Urothelium cell line (cell line): ENCODE measurements around the gene FAAP100.
"Not testable (repeated sequence)": the region's sequence is repeated elsewhere in the genome, so short reads cannot be mapped to it uniquely, and the experiment has no call there.

Experiments used
- DNase-seq: peaks from one replicate; pipeline ENCODE4 v3.0.0; 2011; ENCODE audit warnings: low spot score, mixed read lengths
- FAIRE-seq: peaks from 2 replicates; lab custom pipeline; 2011; peaks lifted over from hg19 to GRCh38; lab: Jason Lieb, UNC

FAAP100 gene

DNA sequence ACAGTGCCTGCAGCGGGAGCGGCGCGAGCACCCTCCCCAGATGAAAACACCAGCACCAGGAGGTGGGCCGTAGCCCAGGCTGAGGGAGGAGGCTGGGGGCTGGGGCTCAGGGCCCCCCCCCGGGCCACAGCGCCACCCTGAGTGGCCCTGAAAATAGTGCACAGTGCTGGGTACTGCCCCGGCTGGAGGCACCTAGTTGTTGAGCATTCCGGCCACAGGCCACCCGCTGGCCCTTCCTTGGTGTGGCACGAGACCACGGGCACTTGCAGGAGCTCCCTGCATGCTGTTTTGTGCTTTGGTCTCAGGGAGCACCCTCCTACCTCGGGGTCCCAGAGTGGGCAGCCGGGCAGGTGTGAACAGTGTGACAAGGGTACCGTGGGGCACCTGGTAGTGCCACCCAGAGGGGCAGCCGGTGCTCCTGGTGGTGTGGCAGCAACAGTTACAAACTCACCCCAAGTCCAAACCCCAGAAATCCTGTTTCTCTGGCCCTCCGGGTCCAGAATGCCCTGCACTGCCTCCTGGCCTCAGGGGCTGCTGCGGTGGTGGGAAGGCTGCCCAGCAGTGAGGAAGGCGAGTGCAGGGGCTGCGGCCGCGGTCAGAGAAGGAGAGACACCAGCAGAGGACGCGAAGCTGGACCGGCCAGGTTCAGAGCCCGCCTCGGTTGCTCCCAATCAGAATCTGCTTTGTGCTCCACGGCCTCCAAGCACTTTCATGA, 12.0 kb downstream of the FAAP100 start:
- DNase-seq, result no peak
- FAIRE-seq, result peak; percentile 48

DNA sequence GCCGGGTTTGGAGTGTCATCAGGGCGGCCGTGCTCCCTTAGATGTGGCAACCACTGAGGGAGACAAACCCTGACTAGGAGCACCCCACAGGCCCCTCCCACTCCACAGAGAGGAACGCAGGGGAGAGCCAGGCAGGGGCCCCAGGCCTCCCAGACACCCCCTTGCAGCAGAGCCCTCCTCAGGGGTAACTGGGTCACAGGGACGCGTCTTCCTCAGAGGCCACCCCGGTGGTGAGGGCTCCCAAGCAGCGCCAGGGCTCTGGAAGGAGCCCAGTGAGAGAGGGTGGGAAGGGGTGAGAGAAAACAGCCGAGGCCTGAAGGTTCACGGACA, 12.6 kb downstream of the FAAP100 start:
- DNase-seq (no peak), FAIRE-seq (no peak)

DNA sequence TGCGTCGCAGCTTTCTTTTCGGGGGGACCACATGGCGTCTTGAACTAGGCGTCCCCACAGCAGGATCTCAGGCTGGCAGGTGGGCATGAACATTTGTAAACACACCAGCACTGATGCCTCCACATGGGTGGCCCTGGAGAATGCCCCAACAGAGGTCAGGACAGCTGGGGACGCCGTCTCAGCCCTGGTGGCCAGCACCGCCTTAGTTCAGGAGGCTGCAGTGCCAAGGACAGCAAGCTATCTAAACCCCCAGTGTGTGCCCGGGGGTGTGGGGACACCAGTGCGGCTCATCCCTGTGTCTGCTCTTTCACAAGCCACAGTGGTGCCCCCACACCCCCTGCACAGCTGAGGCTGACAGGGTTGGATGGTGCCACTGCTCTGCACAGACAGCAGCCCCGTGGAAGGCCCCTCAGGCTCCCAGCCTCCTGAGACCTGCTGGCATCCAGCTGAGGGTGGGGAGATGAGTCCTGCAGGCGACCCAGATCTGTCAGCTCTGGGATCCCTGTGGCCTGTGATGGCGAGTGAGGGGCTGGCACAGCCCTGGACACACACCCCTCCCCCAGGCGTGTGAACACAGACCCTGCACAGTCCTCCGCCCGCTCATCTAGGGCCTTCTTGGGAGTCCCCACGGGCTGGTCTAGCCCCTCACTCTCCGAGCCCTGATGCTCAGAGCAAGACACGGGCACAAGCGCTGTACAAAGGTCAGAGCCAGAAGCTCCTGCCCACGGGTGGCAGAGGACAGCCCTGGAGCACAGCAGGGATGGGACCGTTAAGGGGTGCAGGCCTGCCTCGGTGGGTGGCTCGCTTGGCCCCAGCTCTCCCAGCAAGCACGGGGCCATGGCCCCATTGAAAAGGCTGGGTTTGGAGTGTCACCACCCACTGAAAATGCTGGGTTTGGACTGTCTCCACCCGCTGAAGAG, 13.2 kb downstream of the FAAP100 start:
- DNase-seq (no peak), FAIRE-seq (peak; percentile 73)

DNA sequence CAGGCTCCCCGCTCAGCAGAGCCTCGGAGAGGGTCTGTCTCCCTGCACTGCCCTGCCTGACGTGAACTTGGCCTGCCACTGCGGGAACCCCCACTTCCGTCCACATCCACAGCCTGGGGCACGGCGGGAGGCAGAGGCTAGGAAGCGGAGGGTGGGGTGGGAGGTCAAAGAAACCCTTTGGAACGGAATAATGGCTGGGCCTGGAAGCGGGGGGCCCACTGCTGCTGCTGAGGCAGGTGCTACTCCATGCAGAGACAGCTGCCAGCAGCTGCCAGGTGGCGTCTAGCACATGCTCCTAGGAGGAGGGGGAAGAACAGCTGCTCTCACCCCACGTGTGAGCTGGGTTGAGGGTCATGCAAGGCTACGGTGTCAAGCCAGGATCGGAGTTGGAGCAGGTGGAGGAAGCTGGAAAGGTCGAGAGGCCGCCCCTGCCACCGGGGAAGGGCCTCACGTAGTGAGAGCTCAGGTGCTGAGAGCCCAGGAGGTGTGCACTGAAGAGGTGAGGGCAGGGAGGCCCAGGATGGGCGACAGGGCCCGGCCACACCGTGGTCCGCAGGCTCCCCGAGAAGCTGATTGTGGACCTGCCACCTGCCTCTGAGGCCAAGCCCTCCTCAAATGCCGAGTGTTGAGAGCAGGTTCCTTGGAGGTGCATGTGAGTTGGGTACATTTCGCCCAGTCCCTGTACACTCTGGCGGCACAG, 14.1 kb downstream of the FAAP100 start:
- FAIRE-seq (peak; percentile 42), DNase-seq (no peak)

DNA sequence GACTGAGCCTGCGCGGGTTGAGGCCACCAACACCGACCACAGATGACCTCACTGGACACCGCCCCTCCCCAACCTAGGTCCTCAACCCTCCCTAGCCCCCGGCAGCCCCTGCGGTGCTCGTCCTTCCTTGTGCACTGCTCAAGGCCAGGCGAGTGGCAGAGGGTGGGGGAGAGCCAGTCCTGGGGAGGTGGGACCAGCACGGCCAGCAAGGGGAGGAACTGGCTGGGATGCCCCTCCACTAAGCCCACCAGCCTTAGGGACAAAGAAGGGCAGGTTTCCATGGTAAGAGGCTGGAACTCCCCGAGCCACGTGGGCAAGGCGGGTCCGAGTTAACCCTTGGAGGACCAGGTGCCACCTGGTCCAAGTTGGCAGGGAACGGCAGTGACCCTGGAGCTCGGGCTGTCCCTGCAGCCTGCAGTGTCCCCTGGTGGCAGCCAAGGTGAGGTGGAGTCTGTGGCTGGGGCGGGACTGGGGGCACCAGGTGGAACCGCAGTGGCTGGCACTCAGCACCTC, 14.8 kb downstream of the FAAP100 start:
- FAIRE-seq (peak; percentile 46), DNase-seq (peak; percentile 55)

DNA sequence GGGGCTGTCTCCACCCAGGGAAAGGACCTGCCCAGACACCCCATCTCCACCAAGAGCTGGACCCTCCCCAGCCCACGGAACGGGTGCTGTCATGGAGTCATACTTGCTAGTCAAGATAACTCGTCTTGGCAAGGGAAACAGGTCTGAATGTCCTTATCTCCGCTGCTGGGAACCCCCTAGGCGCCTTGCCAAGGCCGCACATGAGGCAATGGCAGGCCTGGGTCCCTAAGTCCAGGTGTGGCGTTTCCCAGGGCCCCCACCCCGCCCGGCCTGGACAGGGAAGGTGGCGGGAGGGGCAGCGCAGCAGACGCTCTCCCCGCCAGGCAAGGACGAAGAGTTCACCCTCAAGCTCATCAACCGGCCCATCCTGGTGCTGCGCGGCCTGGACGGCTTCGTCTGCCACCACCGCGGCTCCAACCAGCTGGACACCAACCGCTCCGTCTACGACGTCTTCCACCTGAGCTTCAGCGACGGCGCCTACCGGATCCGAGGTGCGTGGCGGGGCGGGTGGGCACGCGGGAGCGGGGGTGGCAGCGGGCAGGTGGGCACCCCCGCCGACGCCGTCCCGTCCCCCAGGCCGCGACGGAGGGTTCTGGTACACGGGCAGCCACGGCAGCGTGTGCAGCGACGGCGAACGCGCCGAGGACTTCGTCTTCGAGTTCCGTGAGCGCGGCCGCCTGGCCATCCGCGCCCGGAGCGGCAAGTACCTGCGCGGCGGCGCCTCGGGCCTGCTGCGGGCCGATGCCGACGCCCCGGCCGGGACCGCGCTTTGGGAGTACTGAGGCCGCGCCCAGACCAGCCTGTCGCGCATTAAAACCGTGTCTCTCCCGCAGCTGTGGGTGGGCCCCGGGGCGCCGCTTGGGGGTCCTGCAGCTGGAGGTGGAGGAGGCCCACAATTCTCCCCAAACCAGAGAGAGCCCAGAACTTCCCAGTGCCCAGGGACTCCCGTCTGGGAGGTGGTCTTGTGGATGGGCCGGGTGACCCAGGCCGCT, 15.6 kb downstream of the FAAP100 start:
- no peak for DNase-seq
- FAIRE-seq, result peak; percentile 52

DNA sequence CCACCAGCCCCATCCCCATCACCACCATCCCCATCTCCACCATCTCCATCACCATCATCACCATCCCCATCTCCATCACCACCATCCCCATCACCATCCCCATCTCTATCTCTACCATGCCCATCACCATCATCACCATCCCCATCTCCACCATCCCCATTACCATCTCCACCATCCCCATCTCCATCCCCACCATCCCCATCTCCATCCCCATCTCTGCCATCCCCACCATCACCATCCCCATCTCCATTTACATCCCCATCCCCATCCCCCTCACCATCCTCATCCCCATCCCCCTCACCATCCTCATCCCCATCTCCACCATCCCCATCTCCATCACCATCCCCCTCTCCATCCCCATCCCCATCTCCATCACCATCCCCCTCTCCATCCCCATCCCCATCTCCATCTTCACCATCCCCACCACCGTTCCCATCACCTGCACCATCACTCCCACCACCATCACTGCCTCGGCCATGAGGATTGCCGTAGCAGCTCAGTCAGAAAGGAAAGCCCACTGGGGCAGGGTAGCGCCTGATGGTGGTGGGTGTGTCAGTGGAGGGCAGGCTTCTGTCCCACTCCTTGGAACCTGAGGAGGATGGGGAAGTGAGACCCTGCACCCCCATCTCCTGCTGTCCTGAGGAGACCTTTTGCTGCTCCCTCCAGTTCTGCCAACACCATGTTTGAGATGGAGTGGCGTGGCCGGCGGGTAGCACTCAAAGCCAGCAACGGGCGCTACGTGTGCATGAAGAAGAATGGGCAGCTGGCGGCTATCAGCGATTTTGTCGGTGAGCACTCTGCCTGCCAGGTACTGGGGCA, 16.5 kb downstream of the FAAP100 start:
- no peak for FAIRE-seq
- DNase-seq, result no peak

DNA sequence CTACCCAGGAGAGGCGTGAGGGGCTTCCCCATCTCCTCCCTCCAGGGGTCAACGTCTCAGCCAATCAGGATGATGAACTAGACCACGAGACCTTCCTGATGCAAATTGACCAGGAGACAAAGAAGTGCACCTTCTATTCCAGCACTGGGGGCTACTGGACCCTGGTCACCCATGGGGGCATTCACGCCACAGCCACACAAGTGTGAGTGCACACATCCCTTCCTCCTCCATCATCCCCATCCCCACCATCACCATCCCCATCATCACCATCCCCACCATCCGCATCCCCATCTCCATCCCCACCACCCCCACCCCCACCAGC, 17.2 kb downstream of the FAAP100 start:
- no peak for FAIRE-seq

DNA sequence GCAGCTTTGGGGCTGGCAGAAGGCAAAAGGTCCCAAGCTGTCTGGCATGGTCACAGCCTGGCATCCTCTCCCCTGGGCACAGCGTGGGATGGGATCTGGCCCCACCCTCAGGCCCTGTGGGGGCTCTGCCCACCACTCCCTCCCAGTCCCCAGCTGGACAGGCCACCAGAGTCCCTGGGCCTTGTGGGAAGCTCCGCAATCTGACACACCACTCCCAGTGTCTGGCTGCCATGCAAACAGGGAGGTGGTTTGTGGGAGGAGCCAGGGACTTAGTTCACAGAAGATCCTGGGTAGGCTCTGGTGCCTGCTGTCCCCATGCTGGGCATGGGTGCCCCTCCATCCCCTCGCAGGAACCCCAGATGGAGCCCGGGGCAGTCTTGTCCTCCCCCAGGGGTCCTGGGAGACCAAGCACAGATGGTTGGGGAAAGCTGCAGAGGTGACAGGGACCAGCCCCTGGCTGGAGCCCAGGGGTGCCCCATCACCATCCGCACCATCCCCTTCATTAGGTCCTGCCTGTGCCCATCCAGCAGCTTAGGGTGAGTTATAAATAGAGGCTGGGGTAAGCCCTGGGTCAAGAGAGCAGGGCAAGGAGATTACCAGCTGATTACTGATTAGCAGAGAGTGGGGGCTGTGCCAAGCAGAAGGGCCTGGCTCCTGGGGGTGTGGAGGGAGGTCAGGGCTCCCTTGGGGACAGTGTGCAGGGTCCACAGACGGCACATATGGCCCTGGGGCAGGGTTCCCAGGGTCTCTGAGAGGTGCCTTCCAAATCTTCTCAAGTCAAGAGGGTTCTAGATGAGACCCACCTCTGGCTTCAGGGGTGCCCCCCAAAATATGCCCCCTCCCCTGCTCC, 17.8 kb downstream of the FAAP100 start:
- no peak for FAIRE-seq
- DNase-seq, result no peak

More for the DNA sequence above, 17.2 kb downstream of the FAAP100 start:
- DNase-seq, result no peak

DNA sequence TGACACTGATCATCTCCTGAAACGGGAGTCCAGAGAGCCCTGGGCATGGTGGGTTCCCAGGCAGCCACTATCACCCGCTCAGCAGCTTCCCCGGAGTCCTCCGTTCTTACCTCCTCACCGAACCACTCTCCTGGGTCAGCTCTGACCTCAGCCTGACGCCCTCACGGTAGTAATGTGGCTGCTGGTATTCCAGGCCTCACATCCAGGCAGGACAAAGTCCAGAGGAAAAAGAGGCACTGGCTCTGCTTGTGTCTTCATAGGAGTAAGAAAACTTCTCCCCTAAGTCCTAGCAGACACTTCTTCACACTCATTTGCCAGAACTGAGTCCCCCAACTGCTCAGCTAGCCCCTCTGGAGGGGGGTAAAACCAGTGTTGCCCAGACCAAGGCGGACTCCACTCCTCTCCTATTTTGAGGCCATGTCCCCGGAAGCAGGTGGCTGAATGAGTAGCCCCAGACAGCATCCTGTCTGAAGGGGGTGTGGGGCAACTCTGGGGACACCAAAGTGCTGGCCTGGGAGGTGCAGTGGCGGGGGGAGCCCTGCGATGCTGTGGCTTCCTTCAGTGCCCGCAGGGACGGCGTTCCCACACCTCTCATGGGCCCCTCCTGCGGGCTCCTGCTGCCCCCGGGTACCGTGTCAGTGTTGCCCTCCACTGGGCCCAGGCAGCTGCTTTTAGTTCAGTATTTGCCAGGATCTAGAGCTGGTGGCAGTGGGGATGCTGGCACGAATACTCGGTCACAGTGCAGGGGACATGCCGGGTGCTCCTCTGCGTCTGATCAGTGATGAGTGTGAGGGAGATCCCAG, 18.6 kb downstream of the FAAP100 start:
- FAIRE-seq (no peak), DNase-seq (no peak)

DNA sequence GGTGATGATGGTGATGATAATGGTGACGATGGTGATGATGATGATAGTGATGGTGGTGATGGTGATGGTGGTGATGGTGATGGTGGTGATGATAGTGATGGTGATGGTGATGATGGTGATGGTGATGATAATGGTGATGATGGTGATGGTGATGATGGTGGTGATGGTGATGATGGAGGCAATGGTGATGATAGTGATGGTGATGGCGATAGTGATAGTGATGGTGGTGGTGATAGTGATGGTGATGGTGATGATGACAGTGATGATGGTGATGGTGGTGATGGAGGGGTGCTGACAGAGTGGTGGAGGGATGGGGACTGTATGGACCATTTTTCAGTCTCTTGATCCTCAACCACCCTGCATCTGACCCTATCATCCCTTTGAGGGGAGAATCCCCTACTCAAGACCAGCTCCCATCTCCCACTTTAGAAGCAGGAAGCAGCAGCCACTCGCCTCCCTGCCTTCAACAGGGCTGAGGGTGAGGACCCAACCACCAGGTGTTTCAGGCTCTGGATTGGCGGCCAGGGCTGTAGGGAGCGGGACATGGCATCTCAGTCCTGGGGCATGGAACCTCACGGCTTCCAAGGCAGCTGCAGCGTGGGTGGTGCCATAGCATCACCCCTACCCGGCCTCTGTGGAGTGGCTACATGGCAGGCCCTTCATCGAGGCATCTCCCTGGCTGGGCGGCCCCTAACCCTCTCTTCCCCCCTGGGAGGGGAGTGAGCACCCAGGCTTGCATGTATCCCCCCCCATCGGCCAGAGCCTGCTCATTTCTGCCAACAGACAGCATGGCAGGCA, 19.5 kb downstream of the FAAP100 start:
- no peak for FAIRE-seq
- no peak for DNase-seq

DNA sequence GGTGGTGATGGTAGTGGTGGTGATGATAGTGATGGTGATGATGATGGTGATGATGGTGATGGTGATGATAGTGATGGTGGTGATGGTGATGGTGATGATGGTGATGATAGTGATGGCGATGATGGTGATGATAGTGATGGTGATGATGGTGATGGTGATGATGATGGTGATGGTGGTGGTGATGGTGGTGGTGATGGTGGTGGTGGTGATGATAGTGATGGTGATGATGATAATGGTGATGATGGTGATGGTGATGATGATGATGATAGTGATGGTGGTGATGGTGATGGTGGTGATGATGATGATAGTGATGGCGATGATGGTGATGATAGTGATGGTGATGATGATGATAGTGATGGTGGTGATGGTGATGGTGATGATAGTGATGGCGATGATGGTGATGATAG, 20.2 kb downstream of the FAAP100 start:
- DNase-seq, FAIRE-seq: not testable (repeated sequence)

DNA sequence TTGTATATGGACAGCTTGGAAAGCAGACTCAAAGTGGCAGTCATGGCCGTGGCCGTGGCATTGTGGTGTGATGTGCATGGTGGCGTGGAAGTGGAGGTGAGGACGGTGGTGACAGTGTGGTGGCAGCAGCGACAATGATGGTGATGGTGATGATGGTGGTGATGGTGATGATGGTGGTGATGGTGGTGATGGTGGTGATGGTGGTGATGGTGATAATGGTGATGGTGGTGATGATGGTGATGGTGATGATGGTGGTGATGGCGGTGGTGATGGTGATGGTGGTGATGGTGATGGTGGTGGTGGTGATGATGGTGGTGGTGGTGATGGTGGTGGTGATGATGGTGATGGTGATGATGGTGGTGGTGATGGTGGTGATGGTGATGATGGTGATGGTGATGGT, 21.1 kb downstream of the FAAP100 start:
- FAIRE-seq, DNase-seq: not testable (repeated sequence)

DNA sequence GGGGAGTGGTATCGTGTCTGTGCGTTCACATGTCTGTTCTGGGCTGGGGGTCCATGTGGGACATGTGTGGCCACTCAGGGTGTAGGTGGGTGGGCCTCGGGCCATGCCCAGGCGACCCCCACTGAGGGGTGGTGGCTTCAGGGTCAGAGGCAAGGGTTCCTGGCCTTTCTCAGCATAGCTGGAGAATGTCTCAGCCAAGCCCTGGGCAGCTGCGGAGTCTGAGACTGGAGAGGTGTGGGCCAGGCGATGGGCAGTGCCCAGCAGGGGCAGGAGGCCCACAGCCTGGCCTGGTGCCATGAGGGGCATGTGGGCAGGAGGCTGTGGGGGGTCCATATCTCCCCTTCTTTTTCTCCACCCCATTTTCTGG, 22.7 kb downstream of the FAAP100 start:
- FAIRE-seq, result peak; percentile 5
- DNase-seq, result no peak

DNA sequence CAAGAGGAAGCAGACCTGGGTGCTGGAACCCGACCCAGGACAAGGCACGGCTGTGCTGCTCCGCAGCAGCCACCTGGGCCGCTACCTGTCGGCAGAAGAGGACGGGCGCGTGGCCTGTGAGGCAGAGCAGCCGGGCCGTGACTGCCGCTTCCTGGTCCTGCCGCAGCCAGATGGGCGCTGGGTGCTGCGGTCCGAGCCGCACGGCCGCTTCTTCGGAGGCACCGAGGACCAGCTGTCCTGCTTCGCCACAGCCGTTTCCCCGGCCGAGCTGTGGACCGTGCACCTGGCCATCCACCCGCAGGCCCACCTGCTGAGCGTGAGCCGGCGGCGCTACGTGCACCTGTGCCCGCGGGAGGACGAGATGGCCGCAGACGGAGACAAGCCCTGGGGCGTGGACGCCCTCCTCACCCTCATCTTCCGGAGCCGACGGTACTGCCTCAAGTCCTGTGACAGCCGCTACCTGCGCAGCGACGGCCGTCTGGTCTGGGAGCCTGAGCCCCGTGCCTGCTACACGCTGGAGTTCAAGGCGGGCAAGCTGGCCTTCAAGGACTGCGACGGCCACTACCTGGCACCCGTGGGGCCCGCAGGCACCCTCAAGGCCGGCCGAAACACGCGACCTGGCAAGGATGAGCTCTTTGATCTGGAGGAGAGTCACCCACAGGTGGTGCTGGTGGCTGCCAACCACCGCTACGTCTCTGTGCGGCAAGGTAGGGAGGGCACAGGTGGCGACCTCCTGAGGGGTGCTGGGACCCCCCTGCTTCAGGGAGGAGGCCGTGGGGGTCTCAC, 23.3 kb downstream of the FAAP100 start:
- DNase-seq (no peak), FAIRE-seq (peak; percentile 74)

DNA sequence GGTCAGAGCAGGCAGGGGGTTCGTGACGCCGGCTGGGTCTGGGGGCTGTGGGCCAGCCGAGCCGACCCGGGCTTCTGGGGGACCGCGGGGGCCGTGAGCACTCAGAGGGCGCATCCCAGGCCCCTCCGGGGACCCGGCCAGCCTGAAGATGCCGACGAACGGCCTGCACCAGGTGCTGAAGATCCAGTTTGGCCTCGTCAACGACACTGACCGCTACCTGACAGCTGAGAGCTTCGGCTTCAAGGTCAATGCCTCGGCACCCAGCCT, 23.8 kb downstream of the FAAP100 start:
- FAIRE-seq (no peak), DNase-seq (no peak)
